HG03460 (cell line): Measurements from ENCODE around the gene PSG6.
"Not testable (repeated sequence)": the region's sequence is repeated elsewhere in the genome, so short reads cannot be mapped to it uniquely, and the experiment has no call there.

Experiments used
- ATAC-seq: cut with Tn5 transposase; IDR thresholded peaks from one replicate; pipeline ENCODE4 v1.9.1; 2021; ENCODE audit not compliant: unreplicated experiment

The PSG6 gene

GRCh38 chr19:42917634-42918033 is at the start of gene PSG6:
TSS of gene PSG6 (minus strand) at chr19:42917894. CDS start at chr19:42917792, 102 bp downstream.
- not testable (repeated sequence) for ATAC-seq

GRCh38 chr19:42965176-42965575 is 47.5 kb upstream of the PSG6 start:
- ATAC-seq, result no peak

GRCh38 chr19:42961119-42961518 is 43.4 kb upstream of the PSG6 start:
- no peak for ATAC-seq

GRCh38 chr19:42952126-42952525 is 34.4 kb upstream of the PSG6 start:
- not testable (repeated sequence) for ATAC-seq

- ATAC-seq, result not testable (repeated sequence)
These were observed 33.8 kb upstream of the PSG6 start for GRCh38 chr19:42951476-42951875.

GRCh38 chr19:42942187-42942789 is 24.6 kb upstream of the PSG6 start:
- ATAC-seq, result no peak

- ATAC-seq, result not testable (repeated sequence)
These were observed 19.4 kb upstream of the PSG6 start, which contains the start of gene PSG7 for GRCh38 chr19:42937107-42937506. TSS of gene PSG7 (minus strand) at chr19:42937207. CDS start at chr19:42937076, 131 bp downstream.

GRCh38 chr19:42934726-42935125 is 17.0 kb upstream of the PSG6 start:
- not testable (repeated sequence) for ATAC-seq

- ATAC-seq, result not testable (repeated sequence)
These were observed 16.5 kb upstream of the PSG6 start for GRCh38 chr19:42934183-42934582.

GRCh38 chr19:42933412-42933811 is 15.7 kb upstream of the PSG6 start:
- ATAC-seq, result not testable (repeated sequence)

- not testable (repeated sequence) for ATAC-seq
These were observed 14.9 kb upstream of the PSG6 start for GRCh38 chr19:42932485-42933101.

GRCh38 chr19:42930214-42930613 is 12.5 kb upstream of the PSG6 start:
- not testable (repeated sequence) for ATAC-seq

- no peak for ATAC-seq
These were observed 11.2 kb upstream of the PSG6 start for GRCh38 chr19:42928896-42929295.

GRCh38 chr19:42926781-42927180 is 9.1 kb upstream of the PSG6 start:
- no peak for ATAC-seq

- ATAC-seq, result not testable (repeated sequence)
These were observed 5.4 kb upstream of the PSG6 start for GRCh38 chr19:42923106-42923505.

- not testable (repeated sequence) for ATAC-seq
These were observed 3.3 kb upstream of the PSG6 start for GRCh38 chr19:42920971-42921370.

GRCh38 chr19:42919757-42920079 is 2.0 kb upstream of the PSG6 start:
- no peak for ATAC-seq

- ATAC-seq, result not testable (repeated sequence)
These were observed 1.5 kb upstream of the PSG6 start for GRCh38 chr19:42919070-42919756.

- not testable (repeated sequence) for ATAC-seq
These were observed 829 bp upstream of the PSG6 start for GRCh38 chr19:42918377-42919069.

GRCh38 chr19:42916931-42917330 is 763 bp downstream of the PSG6 start:
- ATAC-seq, result not testable (repeated sequence)

- ATAC-seq, result not testable (repeated sequence)
These were observed 4.2 kb downstream of the PSG6 start for GRCh38 chr19:42913516-42913915.
